Measurements from ENCODE around the gene IFNAR1.

DNA sequence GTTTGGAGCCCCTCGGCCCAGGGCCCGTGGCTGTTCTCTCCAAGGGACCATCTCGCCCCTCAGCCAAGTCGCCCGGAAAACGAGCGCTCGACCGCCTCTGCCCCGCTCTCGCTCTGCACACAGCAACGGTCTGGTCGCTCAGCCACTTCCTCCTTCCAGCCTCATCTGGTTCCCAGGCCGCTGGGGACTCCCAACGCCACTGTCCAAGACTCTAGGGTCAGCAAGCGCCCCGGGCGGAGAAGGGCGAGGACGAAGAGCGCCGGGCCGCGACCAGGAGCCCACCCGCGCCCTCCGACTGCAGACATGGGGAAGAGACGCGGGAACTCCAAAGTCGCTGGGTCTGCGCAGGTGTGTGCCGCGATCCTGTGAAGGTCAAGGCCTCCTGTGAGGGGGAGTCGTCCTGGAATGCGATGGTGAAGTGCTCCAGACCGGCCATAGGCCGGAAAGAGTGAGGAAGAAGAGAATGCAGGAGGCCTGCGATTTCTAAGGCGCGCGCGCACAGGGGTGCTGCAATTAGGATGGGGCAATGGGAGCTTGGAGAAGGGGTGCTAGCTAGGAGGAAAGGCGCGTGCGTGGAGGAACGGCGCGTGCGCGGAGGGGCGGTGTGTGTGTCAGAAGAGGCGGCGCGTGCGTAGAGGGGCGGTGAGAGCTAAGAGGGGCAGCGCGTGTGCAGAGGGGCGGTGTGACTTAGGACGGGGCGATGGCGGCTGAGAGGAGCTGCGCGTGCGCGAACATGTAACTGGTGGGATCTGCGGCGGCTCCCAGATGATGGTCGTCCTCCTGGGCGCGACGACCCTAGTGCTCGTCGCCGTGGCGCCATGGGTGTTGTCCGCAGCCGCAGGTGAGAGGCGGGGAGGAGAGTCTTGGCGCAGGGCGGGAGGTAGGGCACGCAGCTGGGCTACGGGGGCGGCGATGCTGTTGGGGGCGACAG is at the start of gene IFNAR1:
- TF ChIP-seq POLR2A (IDR thresholded peaks at IDR 0.05; ENCODE audit: low read depth, low read length) (peak; percentile 82), POLR2AphosphoS5 (IDR thresholded peaks at IDR 0.05; ENCODE audit: low read depth, low read length) (peak; percentile 83), TAF1 (IDR thresholded peaks at IDR 0.05; ENCODE audit: borderline replicate concordance, low read depth, low read length) (no peak)
